ENCODE measurements around the gene GPR22.

The GPR22 gene

DNA sequence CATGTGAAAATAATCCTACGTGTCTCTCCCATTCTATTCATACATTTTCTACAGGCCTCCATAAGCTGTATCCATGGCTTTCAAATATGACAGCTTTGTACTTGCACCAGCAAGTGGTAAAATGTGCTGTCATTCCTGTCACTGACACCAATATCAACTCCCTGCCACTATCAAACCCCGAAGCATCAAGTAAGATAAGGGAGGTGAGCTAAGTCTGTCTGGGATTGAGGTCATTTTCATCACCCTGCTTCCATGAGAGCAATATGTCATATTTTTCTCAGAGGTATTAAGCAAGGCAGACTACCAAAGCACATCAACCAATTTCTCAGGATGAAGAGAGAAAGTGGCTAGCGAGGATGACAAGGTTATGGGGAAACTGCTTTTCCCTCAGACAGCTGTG lies 11.1 kb downstream of the GPR22 start:
- no peak for DNase-seq

DNA sequence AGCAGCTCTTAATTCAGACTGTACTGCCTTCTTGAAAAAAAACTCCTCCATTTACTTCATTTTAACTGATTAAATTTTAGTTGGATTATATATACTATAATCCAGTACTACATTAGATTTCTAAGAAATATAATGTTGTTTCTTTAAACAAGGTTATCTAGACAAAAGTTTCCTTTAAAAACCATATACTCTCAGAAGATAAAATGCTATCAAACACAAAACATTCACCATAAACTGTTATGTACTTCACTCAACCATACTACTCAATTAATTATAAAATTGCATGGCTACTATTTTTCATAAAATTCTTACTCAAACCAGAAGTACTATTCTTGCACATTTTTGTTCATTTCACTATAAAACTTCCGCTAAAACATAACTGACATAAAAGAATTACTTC lies 12.7 kb downstream of the GPR22 start:
- no peak for DNase-seq

DNA sequence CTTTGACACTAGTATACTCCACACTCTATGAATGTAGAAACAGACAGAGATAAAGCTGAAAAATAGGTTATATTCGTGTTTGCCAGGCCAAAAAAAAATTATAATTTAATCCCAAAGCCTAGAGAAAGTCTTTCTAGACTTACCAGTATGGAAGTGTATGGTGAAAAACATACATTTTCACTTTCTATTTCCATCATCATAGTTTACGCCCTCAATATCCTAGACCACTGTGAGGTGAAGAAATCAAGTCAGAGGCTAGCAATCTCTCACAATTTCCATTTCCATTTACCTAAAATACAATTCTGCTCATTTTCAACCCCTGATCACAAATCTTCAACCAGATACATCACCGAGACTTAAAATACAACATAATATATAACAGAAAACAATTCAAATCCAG lies 16.2 kb downstream of the GPR22 start:
- DNase-seq, result no peak

DNA sequence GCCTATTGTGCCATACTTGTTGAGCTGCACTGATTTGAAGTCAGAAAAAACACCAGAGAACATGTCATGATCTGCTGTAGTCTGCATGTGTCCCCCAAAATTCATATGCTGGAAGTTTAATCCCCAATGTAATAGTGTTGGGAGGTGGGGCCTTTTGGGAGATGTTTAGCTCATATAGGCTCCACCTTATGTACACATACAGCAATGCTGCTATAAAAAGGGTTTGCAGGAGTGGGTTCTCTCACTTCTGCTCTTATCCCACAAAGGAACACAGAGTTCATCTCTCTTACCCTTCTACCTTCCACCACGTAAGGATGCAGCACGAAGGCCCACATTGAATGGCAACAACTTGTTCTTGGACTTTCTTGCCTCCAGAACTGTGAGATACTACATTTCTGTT lies 23.0 kb downstream of the GPR22 start:
- DNase-seq, result no peak

DNA sequence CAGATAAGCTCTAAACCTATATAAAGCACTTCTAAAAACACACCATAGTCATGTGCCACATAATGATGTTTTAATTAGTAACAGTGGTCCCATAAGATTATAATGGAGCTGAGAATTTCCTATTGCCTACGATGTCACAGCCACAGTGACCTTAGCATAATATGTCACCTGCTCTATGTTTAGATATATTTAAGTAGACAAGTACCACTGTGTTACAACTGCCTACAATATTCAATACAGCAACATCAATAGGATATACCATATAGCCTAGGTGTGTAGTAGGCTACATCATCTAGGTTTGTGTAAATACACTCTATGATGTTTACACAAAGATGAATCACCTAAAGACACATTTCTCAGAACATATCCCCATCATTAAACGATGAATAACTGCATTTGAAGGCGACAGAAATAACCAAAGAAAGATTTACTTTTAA lies 24.5 kb downstream of the GPR22 start:
- no peak for DNase-seq

DNA sequence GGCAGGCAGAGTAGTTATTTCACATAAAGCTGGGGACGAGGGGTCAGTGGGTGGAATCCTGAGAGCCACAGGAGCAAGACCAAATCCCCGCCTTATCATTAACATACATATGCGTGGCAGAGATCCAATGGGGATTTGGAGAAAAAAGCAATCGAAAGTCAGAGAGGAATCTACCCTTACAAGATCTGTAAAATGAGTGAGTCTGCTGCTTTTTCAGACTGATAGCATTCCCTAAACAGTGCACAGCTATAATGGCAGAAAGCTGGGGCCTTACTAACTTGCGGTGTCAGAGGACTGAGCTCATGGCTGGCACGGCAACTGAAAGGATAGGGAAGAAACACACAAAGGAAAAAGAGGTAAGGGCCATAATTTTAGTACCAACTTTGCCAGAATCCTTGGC lies 25.0 kb downstream of the GPR22 start:
- no peak for DNase-seq

DNA sequence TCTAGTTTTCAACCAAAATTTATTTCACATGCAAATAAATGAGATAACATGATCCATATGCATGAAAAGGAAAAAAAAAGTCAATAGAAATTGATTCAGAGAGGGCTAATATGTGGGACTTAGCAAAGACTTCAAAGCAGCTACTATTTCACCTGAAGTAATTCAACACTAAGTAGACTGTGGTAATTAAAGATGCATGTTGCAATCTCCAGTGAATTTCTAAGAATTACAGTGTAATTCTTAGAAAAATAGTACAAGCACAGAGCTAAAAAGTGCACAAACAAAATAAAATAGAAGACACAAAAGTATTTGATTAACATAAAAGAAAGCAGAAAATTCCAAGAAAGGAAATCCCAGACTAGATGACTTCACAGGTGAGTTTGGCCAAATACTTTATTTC lies 25.7 kb downstream of the GPR22 start:
- no peak for DNase-seq

DNA sequence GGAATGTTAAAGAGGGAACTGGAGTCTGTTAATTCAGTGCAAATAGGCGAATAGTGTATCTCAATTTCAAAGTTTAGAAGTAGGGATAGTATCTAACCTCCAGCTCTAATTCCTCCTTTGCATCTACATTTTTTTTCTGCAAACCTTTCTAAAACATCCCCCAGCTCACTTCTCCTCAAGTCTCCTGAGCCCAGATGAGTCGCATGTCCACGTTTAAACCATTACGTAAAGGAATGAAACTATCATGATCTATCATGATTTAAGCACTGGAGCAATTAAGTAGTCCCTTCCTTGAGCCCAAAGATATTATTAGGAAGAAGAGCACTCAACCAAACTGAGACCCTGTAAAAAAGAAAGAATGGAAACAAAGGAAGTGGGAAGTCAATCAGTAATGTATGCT lies 29.9 kb downstream of the GPR22 start:
- DNase-seq, result no peak

DNA sequence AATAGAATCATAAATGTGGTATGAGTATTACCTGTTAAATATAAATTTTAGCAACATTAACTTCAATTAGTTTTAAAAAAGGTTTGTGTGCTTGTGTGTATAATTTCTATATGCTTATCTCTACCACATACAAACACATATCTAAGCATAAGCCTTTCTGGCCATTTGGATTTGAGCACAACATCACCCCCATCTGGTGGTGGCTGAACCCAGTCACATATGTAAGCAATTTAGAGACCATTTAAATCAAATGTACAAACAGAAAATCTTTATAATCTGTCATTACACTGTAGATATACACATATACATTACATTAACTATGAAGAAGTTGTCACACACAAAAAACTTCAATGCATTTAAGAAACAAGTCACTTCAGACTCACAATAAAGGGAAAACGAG lies 31.7 kb downstream of the GPR22 start:
- DNase-seq, result no peak

DNA sequence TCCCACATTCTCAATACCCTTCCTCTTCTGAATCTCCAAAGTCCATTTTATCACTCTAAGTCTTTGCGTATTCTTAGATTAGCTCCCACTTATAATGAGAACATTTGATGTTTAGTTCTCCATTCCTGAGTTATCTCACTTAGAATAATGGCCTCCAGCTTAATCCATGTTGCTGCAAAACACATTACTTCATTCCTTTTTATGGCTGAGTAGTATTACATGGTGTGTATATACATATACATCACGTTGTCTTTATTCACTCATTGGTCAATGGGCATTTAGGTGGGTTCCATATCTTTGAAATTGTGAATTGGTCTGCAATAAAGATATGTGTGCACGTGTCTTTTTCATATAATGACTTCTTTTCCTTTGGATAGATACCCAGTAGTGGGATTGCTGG lies 32.3 kb downstream of the GPR22 start:
- no peak for DNase-seq

DNA sequence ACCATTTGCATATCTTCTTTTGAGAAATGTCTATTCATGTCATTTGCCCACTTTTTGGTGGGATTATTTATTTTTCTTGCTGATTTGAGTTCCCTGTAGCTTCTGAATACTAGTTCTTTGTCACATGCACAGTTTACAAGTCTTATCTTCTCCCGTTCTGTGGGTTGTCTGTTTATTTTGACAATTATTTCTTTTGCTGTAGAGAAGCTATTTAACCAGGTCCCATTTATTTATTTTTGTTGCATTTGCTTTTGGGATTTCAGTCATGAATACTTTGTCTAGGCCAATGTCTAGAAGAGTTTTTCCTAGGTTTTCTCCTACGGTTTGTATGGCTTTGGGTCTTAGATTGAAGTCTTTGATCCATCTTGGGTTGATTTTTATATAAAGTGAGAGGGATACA lies 32.9 kb downstream of the GPR22 start:
- no peak for DNase-seq

DNA sequence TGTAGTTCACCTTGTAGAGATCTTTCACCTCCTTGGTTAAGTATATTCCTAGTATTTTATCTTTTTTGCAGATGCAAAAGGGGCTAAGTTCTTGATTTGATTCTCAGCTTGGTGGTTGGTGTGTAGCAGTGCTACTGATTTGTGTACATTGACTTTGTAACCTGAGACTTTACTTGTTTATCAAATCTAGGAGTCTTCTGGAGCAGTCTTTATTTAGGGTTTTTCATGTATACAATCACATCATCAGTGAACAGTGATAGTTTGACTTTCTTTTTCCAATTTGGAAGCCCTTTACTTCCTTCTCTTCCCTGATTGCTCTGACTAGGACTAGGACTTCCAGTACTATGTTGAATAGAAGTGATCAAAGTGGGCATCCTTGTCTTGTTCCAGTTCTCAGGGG lies 33.8 kb downstream of the GPR22 start:
- DNase-seq, result no peak

DNA sequence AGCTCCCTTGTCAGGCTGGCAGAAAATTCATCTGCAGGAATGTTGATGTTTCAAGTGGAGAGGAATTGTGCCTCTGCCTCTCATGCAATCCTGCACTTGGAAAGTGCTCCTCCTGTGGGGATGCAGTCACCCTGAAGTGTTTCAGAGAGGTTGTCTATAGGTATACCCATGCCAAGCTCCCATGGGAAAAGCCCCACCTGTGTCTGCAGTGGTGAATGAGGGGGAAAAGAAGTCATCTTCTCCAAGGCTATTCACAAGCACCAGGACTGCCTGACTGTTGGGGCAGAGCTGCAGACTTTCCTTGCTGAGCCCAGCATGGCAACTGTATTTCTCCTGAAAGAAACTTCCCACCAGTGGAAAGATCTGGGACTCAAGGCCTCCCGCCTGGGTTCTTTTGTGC lies 35.5 kb downstream of the GPR22 start:
- DNase-seq, result no peak

DNA sequence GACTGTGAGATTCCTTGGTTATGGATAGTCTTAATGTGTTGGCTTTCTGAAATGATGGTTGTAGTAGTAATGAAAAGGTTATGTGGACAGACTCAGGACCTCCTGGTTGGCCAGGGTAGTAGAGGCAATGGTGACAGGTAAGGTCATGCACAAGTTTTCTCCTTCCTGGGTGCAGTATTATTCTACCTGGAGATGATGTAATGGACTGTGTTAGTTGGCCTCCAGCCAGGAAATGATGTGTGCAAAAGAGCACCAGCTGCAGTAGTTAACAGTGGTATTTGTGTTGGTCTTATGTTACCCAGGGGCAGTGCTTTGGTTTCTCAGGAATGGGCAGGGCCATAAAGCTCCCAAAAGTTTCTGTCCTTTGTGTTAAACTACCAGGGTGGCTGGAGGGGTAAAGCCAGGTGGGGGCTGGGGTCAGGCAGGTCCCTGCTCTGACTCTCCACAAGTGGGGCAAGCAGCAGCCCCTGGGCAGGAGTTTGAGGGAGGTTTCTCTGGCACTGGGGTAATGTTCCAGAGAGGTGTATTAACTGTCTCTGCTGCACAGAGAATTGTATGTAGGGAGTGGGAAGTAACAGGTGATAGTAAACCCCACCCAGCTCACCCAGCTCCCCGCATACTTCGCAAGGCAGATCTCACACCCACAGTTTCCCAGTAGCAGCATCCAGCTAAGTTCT lies 36.3 kb downstream of the GPR22 start:
- no peak for DNase-seq

DNA sequence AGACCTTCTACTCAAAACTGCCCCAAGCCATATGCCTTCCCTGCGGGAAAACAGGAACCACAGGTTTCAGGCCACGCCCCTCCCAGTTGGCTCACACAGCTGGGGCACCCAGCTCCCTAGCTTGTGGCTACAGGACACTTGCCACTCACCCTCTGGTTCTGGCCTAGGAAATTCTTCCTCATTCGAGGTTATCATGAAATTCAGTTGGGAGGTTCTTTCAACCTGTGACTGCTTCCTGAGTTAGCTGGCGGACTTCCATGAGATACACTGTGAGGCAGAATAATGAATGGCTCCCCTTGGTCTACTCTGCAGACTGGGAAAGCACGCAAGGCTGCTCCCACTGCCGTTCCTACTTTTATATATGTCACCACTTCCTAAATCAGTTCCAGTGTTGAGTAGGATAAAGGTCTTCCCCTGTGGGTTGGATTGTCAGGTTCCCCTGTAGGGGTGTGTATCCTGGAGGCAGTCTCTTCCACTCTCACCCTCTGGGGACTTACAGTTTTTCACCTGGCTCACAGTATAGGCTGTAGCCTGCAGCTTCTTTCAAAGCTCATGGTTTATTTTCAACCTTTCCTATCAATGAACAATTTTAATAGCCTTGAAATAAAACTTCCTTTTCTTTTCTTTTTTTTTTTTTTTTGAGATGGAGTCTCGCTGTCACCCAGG lies 37.0 kb downstream of the GPR22 start:
- DNase-seq, result no peak

All from NK-92 treated with Interleukin-12 subunit alpha and Interleukin-12 subunit beta, amount 100 ng/mL, for 24 hours (cell line).